HG03439 (cell line): ENCODE results near the gene TOLLIP.

ENCODE experiments used
- ATAC-seq: cut with Tn5 transposase; IDR thresholded peaks from one replicate; pipeline ENCODE4 v1.9.1; 2021; ENCODE audit warnings: mild to moderate bottlenecking, moderate library complexity; ENCODE audit not compliant: unreplicated experiment

TOLLIP gene

GRCh38 chr11:1224491-1225385 is 84.7 kb downstream of the TOLLIP start:
- no peak for ATAC-seq
